Activated CD4-positive, alpha-beta T cell treated with anti-CD3 and anti-CD28 coated beads, Interleukin-2, amount 50 U/mL, for 1 hour (primary cell): ENCODE results near the gene GSTP1.
"Not testable (repeated sequence)": the region's sequence is repeated elsewhere in the genome, so short reads cannot be mapped to it uniquely, and the experiment has no call there.

Experiments
- DNase-seq: peaks from one replicate; pipeline ENCODE4 v3.0.0-alpha.2; 2020

GSTP1 gene

GRCh38 chr11:67616431-67617242, 33.0 kb downstream of the GSTP1 start:
- DNase-seq: no peak

GRCh38 chr11:67617243-67617953, 33.8 kb downstream of the GSTP1 start:
- DNase-seq: no peak

- not testable (repeated sequence) for DNase-seq
Observed at GRCh38 chr11:67618901-67619659, 35.5 kb downstream of the GSTP1 start.

GRCh38 chr11:67619683-67620618, 36.3 kb downstream of the GSTP1 start:
- DNase-seq: not testable (repeated sequence)

GRCh38 chr11:67620621-67621020, 37.0 kb downstream of the GSTP1 start:
- DNase-seq: not testable (repeated sequence)

- not testable (repeated sequence) for DNase-seq
Observed at GRCh38 chr11:67621928-67622327, 38.3 kb downstream of the GSTP1 start.

- not testable (repeated sequence) for DNase-seq
Observed at GRCh38 chr11:67622905-67623304, 39.3 kb downstream of the GSTP1 start.

GRCh38 chr11:67623795-67624194, 40.2 kb downstream of the GSTP1 start:
- DNase-seq: not testable (repeated sequence)

GRCh38 chr11:67626131-67626833, 42.7 kb downstream of the GSTP1 start:
- not testable (repeated sequence) for DNase-seq

GRCh38 chr11:67626970-67627369, 43.4 kb downstream of the GSTP1 start:
- no peak for DNase-seq

GRCh38 chr11:67627441-67627811, 43.8 kb downstream of the GSTP1 start:
- DNase-seq: no peak

GRCh38 chr11:67627812-67628624, 44.4 kb downstream of the GSTP1 start:
- no peak for DNase-seq

GRCh38 chr11:67628710-67629385, 45.2 kb downstream of the GSTP1 start:
- DNase-seq: no peak

GRCh38 chr11:67629386-67630227, 46.0 kb downstream of the GSTP1 start, which contains the start of gene NUDT8:
Gene NUDT8, minus strand, starts transcription at chr11:67629937. Its CDS starts 26 bp downstream, at chr11:67629911.
- peak; percentile 85 for DNase-seq

GRCh38 chr11:67630228-67630942, 46.8 kb downstream of the GSTP1 start:
- DNase-seq: peak; percentile 92

- no peak for DNase-seq
Observed at GRCh38 chr11:67630943-67631331, 47.3 kb downstream of the GSTP1 start.

GRCh38 chr11:67631411-67631810, 47.8 kb downstream of the GSTP1 start:
- no peak for DNase-seq

- DNase-seq: no peak
Observed at GRCh38 chr11:67631853-67632174, 48.2 kb downstream of the GSTP1 start.
